Lung (tissue), 12 donors: Measurements from ENCODE around the gene CTNNBL1. TPM values are rescaled to one million over a fixed set of nuclear protein-coding genes. Genes with fewer than 3 reads are reported as not detected.

Experiments
- ATAC-seq: fragments of 200-7000 bp; cut with Tn5 transposase; one replicate; pipeline ENCODE4 v1.9.1; 2020; ENCODE audit warnings: moderate number of reproducible peaks; ENCODE audit not compliant: insufficient read depth, low FRiP score
- DNase-seq, 3 donors: peaks; one replicate each; pipeline ENCODE4 v3.0.0-alpha.2; 2013 to 2017
- H3K27ac ChIP-seq, 2 donors: one replicate each; pipeline ENCODE4 v1.5.1; 2013; ENCODE audit warnings: mild to moderate bottlenecking in 2 of 2, moderate library complexity in 2 of 2, control low read depth in 1 of 2, inconsistent platforms in 1 of 2, low read depth in 1 of 2, low read length in 1 of 2
- H3K27me3 ChIP-seq, 3 donors: one replicate each; pipeline ENCODE4 v1.5.1; 2013; ENCODE audit warnings: low read length in 2 of 3; ENCODE audit not compliant: control insufficient read depth in 3 of 3, insufficient read depth in 3 of 3
- H3K36me3 ChIP-seq, 4 donors: one replicate each; pipeline ENCODE4 v1.5.1; 2013; ENCODE audit warnings: low read length in 4 of 4, mild to moderate bottlenecking in 1 of 4, moderate library complexity in 1 of 4; ENCODE audit not compliant: control insufficient read depth in 4 of 4, insufficient read depth in 4 of 4
- H3K4me1 ChIP-seq, 5 donors: one replicate each; pipeline ENCODE4 v1.5.1; 2013; ENCODE audit warnings: low read length in 5 of 5, mild to moderate bottlenecking in 2 of 5, moderate library complexity in 1 of 5; ENCODE audit not compliant: control insufficient read depth in 5 of 5, insufficient read depth in 5 of 5
- H3K4me3 ChIP-seq: one replicate; pipeline ENCODE4 v1.5.1; 2013; ENCODE audit warnings: mild to moderate bottlenecking, control low read depth, moderate library complexity
- H3K9ac ChIP-seq, 2 donors: one replicate each; pipeline ENCODE4 v1.5.1; 2013; ENCODE audit warnings: low read length in 2 of 2, control low read depth in 1 of 2; ENCODE audit not compliant: insufficient read depth in 1 of 2
- H3K9me3 ChIP-seq, 4 donors: one replicate each; pipeline ENCODE4 v1.5.1; 2013; ENCODE audit warnings: low read length in 3 of 4, mild to moderate bottlenecking in 1 of 4, moderate library complexity in 1 of 4; ENCODE audit not compliant: control insufficient read depth in 4 of 4, insufficient read depth in 3 of 4
- CTCF ChIP-seq: IDR thresholded peaks from 2 replicates; pipeline ENCODE4 v1.5.1; 2012; ENCODE audit warnings: mild to moderate bottlenecking; ENCODE audit errors: control extremely low read depth, extremely low read depth
- WGBS, 2 donors: extraction: QIAGEN DNeasy Blood & Tissue Kit; methylation state at CpG; one replicate each; pipeline ENCODE4 v1.1.7; 2013; 5-methylcytosine and 5-hydroxymethylcytosine counted together
- polyA plus RNA-seq, 2 donors: library from polyadenylated mRNA; stranded (reverse); fragments of 200-250 nt; gene quantifications; one replicate each; pipeline ENCODE4 v1.2.1, GENCODE V29; 2013
- total RNA-seq, 2 donors: library from RNA; depleted of rRNA in 1 of 2; stranded (reverse); fragments of >200 nt in 1 of 2; gene quantifications; one replicate each; pipeline ENCODE4 v1.2.1, GENCODE V29; 2014 to 2021
- donor health status: control.
- donor health status: control.
- donor health status: Bipolar disorder and iron deficiency.
- donor health status: healthy.
- donor health status: DM: yes; HTN: yes; CAD: no.

CTNNBL1 gene
- total and polyA plus RNA-seq, 4 donors = 38.9 to 53.1 (median 49.2) TPM

- ATAC-seq = no peak
Observed at GRCh38 chr20:37669773-37670236, 24.0 kb upstream of the CTNNBL1 start.

GRCh38 chr20:37670351-37670791, 23.5 kb upstream of the CTNNBL1 start:
- no peak overlapping the region for H3K27ac ChIP-seq
- H3K4me3 ChIP-seq = no peak overlapping the region
- H3K4me1 ChIP-seq = peaks cover 0 to 12% (median 0%) of the 10 kb centered on the region in 5 donors
- H3K27me3 ChIP-seq = no peaks in the 10 kb centered on the region
- TF ChIP-seq CTCF = no peak
- DNase-seq (peak; percentile 44 to 62 (median 59)), ATAC-seq (no peak)
- 40 to 55% methylated on average over 18 of the region's 18 CpGs for WGBS, 2 donors
- no peak overlapping the region for H3K9ac ChIP-seq
- H3K9me3 ChIP-seq = peaks cover 0 to 2% (median 0%) of the 10 kb centered on the region in 4 donors
- no peaks in the 10 kb centered on the region for H3K36me3 ChIP-seq

More at GRCh38 chr20:37669773-37670236, 24.0 kb upstream of the CTNNBL1 start:
- Histone ChIP-seq H3K4me1 (peaks cover 0 to 12% (median 0%) of the 10 kb centered on the region in 5 donors), H3K27ac (no peak overlapping the region), H3K9me3 (peaks cover 0 to 2% (median 0%) of the 10 kb centered on the region in 4 donors), H3K4me3 (no peak overlapping the region), H3K36me3 (no peaks in the 10 kb centered on the region), H3K27me3 (no peaks in the 10 kb centered on the region), H3K9ac (no peak overlapping the region)
- no peak for TF ChIP-seq CTCF
- no peak for DNase-seq
- 56 to 67% methylated on average over 12 of the region's 12 CpGs for WGBS, 2 donors

DNA sequence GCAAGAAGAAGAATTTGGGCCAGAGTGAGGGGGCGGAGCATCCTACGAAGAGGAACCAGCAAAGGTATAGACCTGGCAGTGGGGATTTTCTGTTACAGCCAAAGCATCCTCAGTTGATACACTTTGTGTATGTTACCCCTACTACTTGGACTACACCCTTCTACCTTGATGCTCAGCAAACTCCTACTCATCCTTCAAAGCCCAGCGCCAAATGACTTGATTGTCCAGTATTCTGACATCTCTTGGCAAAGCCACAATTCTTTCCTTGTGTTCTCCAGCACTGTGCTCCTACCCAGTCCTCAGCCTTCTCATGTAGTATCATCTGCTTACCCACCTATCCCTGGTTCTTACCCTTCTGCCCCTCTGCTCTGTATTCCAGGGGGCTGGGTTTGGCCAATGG, 21.7 kb upstream of the CTNNBL1 start:
- WGBS, 2 donors = 96 to 98% methylated on average over 3 of the region's 3 CpGs
- no peak for ATAC-seq

More for the DNA sequence above, 21.7 kb upstream of the CTNNBL1 start:
- H3K4me3 ChIP-seq = no peak overlapping the region
- no peak for DNase-seq
- no peak for TF ChIP-seq CTCF
- no peaks in the 10 kb centered on the region for H3K27me3 ChIP-seq
- H3K27ac ChIP-seq = no peak overlapping the region
- no peaks in the 10 kb centered on the region for H3K36me3 ChIP-seq
- peaks cover 0 to 2% (median 0%) of the 10 kb centered on the region in 4 donors for H3K9me3 ChIP-seq
- H3K9ac ChIP-seq = no peak overlapping the region
- peaks cover 0 to 12% (median 0%) of the 10 kb centered on the region in 5 donors for H3K4me1 ChIP-seq
